WTC11 (cell line): ENCODE results near the gene RANBP17.

ENCODE experiments used
- ATF2 ChIP-seq: sonication (generic); formaldehyde crosslinking; IDR thresholded peaks from 2 replicates; pipeline ENCODE4 v1.8.1; 2022; ENCODE audit warnings: low read depth, missing genetic modification reagents, borderline replicate concordance
- CBFB ChIP-seq: sonication (generic); formaldehyde crosslinking; IDR thresholded peaks from 2 replicates; pipeline ENCODE4 v1.8.1; 2022; ENCODE audit warnings: mild to moderate bottlenecking, low read depth, missing genetic modification reagents
- CREB1 ChIP-seq: sonication (generic); formaldehyde crosslinking; IDR thresholded peaks from 2 replicates; pipeline ENCODE4 v1.8.0; 2023; ENCODE audit warnings: mild to moderate bottlenecking, missing genetic modification reagents
- CTCF ChIP-seq: fragments of 200-600 bp; IDR thresholded peaks from 2 replicates; pipeline ENCODE4 v1.8.0; 2022; ENCODE audit warnings: antibody characterized with exemption
- E2F1 ChIP-seq: sonication (generic); formaldehyde crosslinking; IDR thresholded peaks from 2 replicates; pipeline ENCODE4 v1.8.0; 2022; ENCODE audit warnings: mild to moderate bottlenecking, missing genetic modification reagents
- ESRRA ChIP-seq: sonication (generic); formaldehyde crosslinking; IDR thresholded peaks from 2 replicates; pipeline ENCODE4 v1.8.1; 2022; ENCODE audit warnings: mild to moderate bottlenecking, missing genetic modification reagents, borderline replicate concordance
- FOXJ3 ChIP-seq: sonication (generic); formaldehyde crosslinking; IDR thresholded peaks from 2 replicates; pipeline ENCODE4 v1.9.0; 2021; ENCODE audit warnings: missing genetic modification reagents, mild to moderate bottlenecking, borderline replicate concordance
- NR1H2 ChIP-seq: sonication (generic); formaldehyde crosslinking; IDR thresholded peaks from 2 replicates; pipeline ENCODE4 v1.9.0; 2021; ENCODE audit warnings: mild to moderate bottlenecking, moderate library complexity, missing genetic modification reagents
- NR3C1 ChIP-seq: sonication (generic); formaldehyde crosslinking; conservative IDR thresholded peaks from 2 replicates; pipeline ENCODE4 v1.8.1; 2023; ENCODE audit warnings: low read depth, mild to moderate bottlenecking, missing genetic modification reagents
- TEAD4 ChIP-seq: sonication (generic); formaldehyde crosslinking; IDR thresholded peaks from 2 replicates; pipeline ENCODE4 v1.8.0; 2022; ENCODE audit warnings: mild to moderate bottlenecking, missing genetic modification reagents
- TF ChIP-seq, protein P1 (sequence below): sonication (generic); formaldehyde crosslinking; IDR thresholded peaks from 2 replicates; pipeline ENCODE4 v1.8.1; 2022; ENCODE audit warnings: mild to moderate bottlenecking, missing genetic modification reagents, moderate library complexity, borderline replicate concordance

DNA sequence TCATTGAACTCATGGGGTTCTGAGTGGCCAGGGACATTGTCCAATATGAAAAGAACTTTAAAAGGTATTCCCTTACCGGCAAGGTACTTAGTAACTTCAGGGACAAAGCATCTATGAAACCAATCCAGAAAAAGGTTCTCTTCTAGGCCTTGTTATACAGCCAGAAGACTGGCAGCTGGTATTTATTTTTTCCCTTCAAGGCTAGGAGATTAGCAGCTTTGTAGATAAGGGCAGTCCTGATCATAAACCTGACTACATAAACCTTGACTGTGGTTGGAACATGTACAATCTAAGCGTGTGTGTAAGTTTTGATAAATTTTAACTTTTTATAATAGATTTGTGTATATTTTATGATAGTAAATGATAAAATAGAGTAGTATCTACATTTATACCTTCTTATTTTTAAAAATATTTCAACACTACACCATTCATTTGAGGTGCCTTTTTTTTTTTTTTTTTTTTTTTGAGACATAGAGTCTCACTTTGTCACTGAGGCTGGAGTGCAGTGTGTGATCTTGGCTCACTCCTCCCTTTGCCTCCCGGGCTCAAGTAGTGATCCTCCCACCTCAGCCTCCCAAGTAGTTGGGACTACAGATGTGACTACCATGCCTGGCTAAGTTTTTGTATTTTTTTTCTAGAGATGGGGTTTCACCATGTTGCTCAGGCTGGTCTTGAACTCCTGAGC is 24.5 kb downstream of the RANBP17 start:
- TF ChIP-seq E2F1 (CRISPR knock-in tag): no peak
- no peak for TF ChIP-seq TEAD4
- no peak for TF ChIP-seq FOXJ3 (CRISPR knock-in tag)
- no peak for TF ChIP-seq NR1H2 (CRISPR knock-in tag)
- no peak for TF ChIP-seq CTCF
- TF ChIP-seq ESRRA (CRISPR knock-in tag): no peak
- TF ChIP-seq NR3C1: no peak
- TF ChIP-seq, protein P1, sequence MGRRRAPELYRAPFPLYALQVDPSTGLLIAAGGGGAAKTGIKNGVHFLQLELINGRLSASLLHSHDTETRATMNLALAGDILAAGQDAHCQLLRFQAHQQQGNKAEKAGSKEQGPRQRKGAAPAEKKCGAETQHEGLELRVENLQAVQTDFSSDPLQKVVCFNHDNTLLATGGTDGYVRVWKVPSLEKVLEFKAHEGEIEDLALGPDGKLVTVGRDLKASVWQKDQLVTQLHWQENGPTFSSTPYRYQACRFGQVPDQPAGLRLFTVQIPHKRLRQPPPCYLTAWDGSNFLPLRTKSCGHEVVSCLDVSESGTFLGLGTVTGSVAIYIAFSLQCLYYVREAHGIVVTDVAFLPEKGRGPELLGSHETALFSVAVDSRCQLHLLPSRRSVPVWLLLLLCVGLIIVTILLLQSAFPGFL (CRISPR knock-in tag): no peak
- TF ChIP-seq CREB1 (CRISPR knock-in tag): no peak
- TF ChIP-seq CBFB (CRISPR knock-in tag): no peak
- TF ChIP-seq ATF2 (CRISPR knock-in tag): no peak
